Astrocyte (in vitro differentiated cells and primary cell): ENCODE data around the gene CABP1.

ENCODE experiments used
- CTCF ChIP-seq: IDR thresholded peaks from 2 replicates; pipeline ENCODE4 v1.5.1; 2011; ENCODE audit warnings: low read depth, mild to moderate bottlenecking, inconsistent platforms, low read length, moderate library complexity; ENCODE audit not compliant: insufficient read depth
- EZH2 ChIP-seq: IDR thresholded peaks from 2 replicates; pipeline ENCODE4 v1.6.1; 2012; ENCODE audit warnings: mild to moderate bottlenecking, low read length, inconsistent platforms; ENCODE audit not compliant: insufficient read depth

GRCh38 chr12:120689397-120690082, 49.1 kb downstream of the CABP1 start:
- TF ChIP-seq CTCF (no peak), EZH2 (no peak)
